OCI-LY1 (cell line): Measurements from ENCODE around the gene TOB1.

ENCODE experiments used
- H2AFZ ChIP-seq: fragments of 200-600 bp; sonication (generic), shearing (Covaris generic); 2 replicates; pipeline ENCODE4 v1.6.0; 2014; ENCODE audit warnings: antibody characterized with exemption, mild to moderate bottlenecking, low read length
- H3F3A ChIP-seq: fragments of 200-600 bp; sonication (generic), shearing (Covaris generic); 2 replicates; pipeline ENCODE4 v1.6.0; 2014; ENCODE audit warnings: mild to moderate bottlenecking, antibody characterized with exemption, low read length, moderate library complexity; ENCODE audit not compliant: insufficient read depth
- H3K27ac ChIP-seq: fragments of 200-600 bp; sonication (generic); 2 replicates; pipeline ENCODE4 v1.5.1; 2014; ENCODE audit warnings: low read length, mixed run types, mild to moderate bottlenecking, low read depth; ENCODE audit not compliant: poor library complexity, severe bottlenecking
- H3K27me3 ChIP-seq: fragments of 200-600 bp; sonication (generic); 2 replicates; pipeline ENCODE4 v1.6.0; 2014; ENCODE audit warnings: antibody characterized with exemption, mild to moderate bottlenecking, low read length, moderate library complexity; ENCODE audit not compliant: insufficient read depth
- H3K36me3 ChIP-seq: fragments of 200-600 bp; sonication (generic); 2 replicates; pipeline ENCODE4 v1.6.1; 2014; ENCODE audit warnings: mild to moderate bottlenecking, antibody characterized with exemption, low read length, moderate library complexity, mixed read lengths; ENCODE audit not compliant: insufficient read depth
- H3K4me1 ChIP-seq: fragments of 200-600 bp; sonication (generic); 2 replicates; pipeline ENCODE4 v1.5.1; 2014; ENCODE audit warnings: mild to moderate bottlenecking, low read length, moderate library complexity; ENCODE audit not compliant: insufficient read depth, severe bottlenecking
- H3K4me2 ChIP-seq: fragments of 200-600 bp; sonication (generic), shearing (Covaris generic); 2 replicates; pipeline ENCODE4 v1.6.1; 2014; ENCODE audit warnings: low read length
- H3K4me3 ChIP-seq: fragments of 200-600 bp; sonication (generic); 2 replicates; pipeline ENCODE4 v1.5.1; 2014; ENCODE audit warnings: low read length, low read depth, mild to moderate bottlenecking, mixed read lengths; ENCODE audit not compliant: poor library complexity, severe bottlenecking
- H3K79me2 ChIP-seq: fragments of 200-600 bp; shearing (Covaris generic); 2 replicates; pipeline ENCODE4 v1.6.1; 2016; ENCODE audit warnings: mixed run types, low read length, mixed read lengths; ENCODE audit not compliant: insufficient read depth
- H3K9ac ChIP-seq: fragments of 200-600 bp; sonication (generic), shearing (Covaris generic); 2 replicates; pipeline ENCODE4 v1.6.1; 2014; ENCODE audit warnings: mild to moderate bottlenecking, low read length, mixed read lengths
- H3K9me2 ChIP-seq: fragments of 200-600 bp; sonication (generic), shearing (Covaris generic); 2 replicates; pipeline ENCODE4 v1.6.1; 2014; ENCODE audit warnings: low read depth, mild to moderate bottlenecking, low read length, mixed read lengths
- H3K9me3 ChIP-seq: fragments of 200-600 bp; shearing (Covaris generic); 2 replicates; pipeline ENCODE4 v1.6.1; 2014; ENCODE audit warnings: low read length, mixed read lengths
- H4K20me1 ChIP-seq: fragments of 200-600 bp; sonication (generic), shearing (Covaris generic); 2 replicates; pipeline ENCODE4 v1.6.0; 2016; ENCODE audit warnings: mild to moderate bottlenecking, low read length; ENCODE audit not compliant: insufficient read depth
- CTCF ChIP-seq: fragments of 200-600 bp; sonication (generic), shearing (Covaris generic); IDR thresholded peaks from 2 replicates; pipeline ENCODE4 v1.5.1; 2017; ENCODE audit warnings: mild to moderate bottlenecking, antibody characterized with exemption, low read length, moderate library complexity, mixed read lengths
- EZH2 ChIP-seq: fragments of 200-600 bp; sonication (generic), shearing (Covaris generic); IDR thresholded peaks from 2 replicates; pipeline ENCODE4 v1.8.0; 2017; ENCODE audit warnings: borderline replicate concordance, mixed run types, mild to moderate bottlenecking, antibody characterized with exemption, low read length, moderate library complexity, mixed read lengths

TOB1 gene

GRCh38 chr17:50848711-50849110, 17.4 kb downstream of the TOB1 start:
- H3K27me3 ChIP-seq = peaks cover 5% of the 10 kb centered on the region; the same call in 1 of the 2 replicates
- H3K9me2 ChIP-seq = no peaks in the 10 kb centered on the region
- no peaks in the 10 kb centered on the region for H3F3A ChIP-seq
- H3K27ac ChIP-seq = no peak overlapping the region
- no peaks in the 10 kb centered on the region for H3K79me2 ChIP-seq
- H3K36me3 ChIP-seq = no peaks in the 10 kb centered on the region; the same call in 1 of the 2 replicates
- no peaks in the 10 kb centered on the region for H4K20me1 ChIP-seq
- H3K9ac ChIP-seq = no peak overlapping the region
- no peak overlapping the region for H3K4me2 ChIP-seq
- peaks cover 9% of the 10 kb centered on the region for H3K4me1 ChIP-seq
- H3K9me3 ChIP-seq = no peaks in the 10 kb centered on the region; the same call in 1 of the 2 replicates
- no peak overlapping the region for H3K4me3 ChIP-seq
- no peak overlapping the region for H2AFZ ChIP-seq
- TF ChIP-seq CTCF = no peak
- TF ChIP-seq EZH2 = no peak

DNA sequence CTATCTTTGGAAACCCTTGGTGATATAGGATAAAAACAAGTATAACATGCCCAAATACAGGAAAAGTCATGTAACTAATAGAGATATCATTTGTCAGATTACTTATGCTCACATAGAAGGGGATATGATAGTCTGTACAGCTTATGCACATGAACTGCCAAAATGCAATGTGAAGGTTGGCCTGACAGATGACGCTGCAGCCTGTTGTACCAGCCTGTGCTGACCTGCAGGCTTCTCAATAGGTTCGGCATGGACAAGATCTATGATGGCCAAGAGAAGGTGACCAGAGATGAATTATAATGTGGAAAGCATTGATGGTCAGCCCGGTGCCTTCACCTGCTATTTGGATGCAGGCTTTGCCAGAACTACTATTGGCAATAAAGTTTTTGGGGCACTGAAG, 18.1 kb downstream of the TOB1 start:
- H3K4me2 ChIP-seq = no peak overlapping the region
- no peaks in the 10 kb centered on the region; the same call in 1 of the 2 replicates for H3K36me3 ChIP-seq
- no peaks in the 10 kb centered on the region for H3K79me2 ChIP-seq
- no peak overlapping the region for H2AFZ ChIP-seq
- peaks cover 9% of the 10 kb centered on the region for H3K4me1 ChIP-seq
- H3F3A ChIP-seq = no peaks in the 10 kb centered on the region
- no peak overlapping the region for H3K9ac ChIP-seq
- H3K27ac ChIP-seq = no peak overlapping the region
- H4K20me1 ChIP-seq = no peaks in the 10 kb centered on the region
- no peaks in the 10 kb centered on the region for H3K9me2 ChIP-seq
- TF ChIP-seq CTCF (no peak), EZH2 (no peak)
- H3K4me3 ChIP-seq = no peak overlapping the region
- H3K9me3 ChIP-seq = no peaks in the 10 kb centered on the region; the same call in 1 of the 2 replicates
- peaks cover 5% of the 10 kb centered on the region; the same call in 1 of the 2 replicates for H3K27me3 ChIP-seq

DNA sequence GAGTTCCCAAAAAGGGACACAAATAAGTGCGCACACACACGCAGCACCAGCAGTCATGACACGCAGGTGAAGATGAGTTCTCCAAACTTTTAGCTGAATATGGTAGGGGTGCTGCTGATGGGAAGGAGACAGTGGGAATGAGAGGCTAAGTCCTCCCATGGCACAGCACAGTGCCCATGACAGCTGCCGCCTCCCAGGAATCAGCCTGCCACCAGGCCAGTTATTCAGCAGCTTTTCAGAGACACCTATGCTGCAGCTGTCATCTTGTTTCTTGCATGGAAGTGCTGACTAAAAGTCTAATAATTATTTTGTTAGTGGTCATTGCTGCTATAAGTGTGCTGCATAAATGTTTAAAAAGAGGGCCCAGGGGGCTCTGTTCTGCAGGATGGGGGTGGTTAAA, 18.6 kb downstream of the TOB1 start:
- Histone ChIP-seq H3K9me2 (no peaks in the 10 kb centered on the region), H3K4me3 (no peak overlapping the region), H2AFZ (no peak overlapping the region), H3K4me1 (peaks cover 9% of the 10 kb centered on the region), H3K4me2 (no peak overlapping the region), H3K9me3 (no peaks in the 10 kb centered on the region; the same call in 1 of the 2 replicates), H3K36me3 (no peaks in the 10 kb centered on the region; the same call in 1 of the 2 replicates), H3K27ac (no peak overlapping the region), H3K79me2 (no peaks in the 10 kb centered on the region), H3F3A (no peaks in the 10 kb centered on the region), H3K9ac (no peak overlapping the region), H3K27me3 (peaks cover 5% of the 10 kb centered on the region; the same call in 1 of the 2 replicates), H4K20me1 (no peaks in the 10 kb centered on the region)
- TF ChIP-seq CTCF (no peak), EZH2 (no peak)
